Stimulated activated CD8-positive, alpha-beta memory T cell treated with anti-CD3 and anti-CD28 coated beads, Interleukin-15, amount 100 ng/mL, for 48 hours (primary cell): ENCODE data around the gene VAC14.

Experiments used
- DNase-seq, 2 donors: peaks; one replicate each; pipeline ENCODE4 v3.0.0-alpha.2; 2020; ENCODE audit warnings: low read depth in 2 of 2

The VAC14 gene

GRCh38 chr16:70764632-70765031 lies 36.3 kb downstream of the VAC14 start:
- DNase-seq: no peak

- no peak for DNase-seq
These were observed 40.7 kb downstream of the VAC14 start for GRCh38 chr16:70760221-70760620.

- DNase-seq: no peak
These were observed 41.3 kb downstream of the VAC14 start for GRCh38 chr16:70759666-70760065.

- no peak for DNase-seq
These were observed 42.2 kb downstream of the VAC14 start for GRCh38 chr16:70758786-70759185.

GRCh38 chr16:70757183-70757582 lies 43.8 kb downstream of the VAC14 start:
- no peak for DNase-seq

- DNase-seq: no peak
These were observed 44.9 kb downstream of the VAC14 start for GRCh38 chr16:70756071-70756470.

GRCh38 chr16:70754851-70755600 lies 45.9 kb downstream of the VAC14 start:
- DNase-seq: no peak

GRCh38 chr16:70754371-70754770 lies 46.6 kb downstream of the VAC14 start:
- DNase-seq: no peak

GRCh38 chr16:70753694-70754325 lies 47.1 kb downstream of the VAC14 start:
- no peak for DNase-seq

GRCh38 chr16:70753228-70753627 lies 47.7 kb downstream of the VAC14 start:
- no peak for DNase-seq

- no peak for DNase-seq
These were observed 48.5 kb downstream of the VAC14 start for GRCh38 chr16:70752426-70752825.

GRCh38 chr16:70751593-70751992 lies 49.4 kb downstream of the VAC14 start:
- no peak for DNase-seq

- DNase-seq: no peak
These were observed 50.0 kb downstream of the VAC14 start for GRCh38 chr16:70750893-70751467.

GRCh38 chr16:70749681-70750601 lies 51.0 kb downstream of the VAC14 start:
- DNase-seq: no peak

GRCh38 chr16:70749006-70749678 lies 51.8 kb downstream of the VAC14 start:
- no peak for DNase-seq

GRCh38 chr16:70747703-70748631 lies 53.0 kb downstream of the VAC14 start:
- no peak for DNase-seq

GRCh38 chr16:70746708-70747424 lies 54.1 kb downstream of the VAC14 start:
- DNase-seq: peak in 1 of 2 donors; percentile 30

- DNase-seq: no peak
These were observed 54.8 kb downstream of the VAC14 start for GRCh38 chr16:70746040-70746707.

GRCh38 chr16:70745536-70746025 lies 55.4 kb downstream of the VAC14 start:
- no peak for DNase-seq
